ENCODE measurements around the gene SORL1. TPM values are rescaled to one million over a fixed set of nuclear protein-coding genes. Genes with fewer than 3 reads are reported as not detected.

SORL1 gene
- total RNA-seq, 4 donors from 2014 or later, result 3.0 to 12.3 (median 8.1) TPM

DNA sequence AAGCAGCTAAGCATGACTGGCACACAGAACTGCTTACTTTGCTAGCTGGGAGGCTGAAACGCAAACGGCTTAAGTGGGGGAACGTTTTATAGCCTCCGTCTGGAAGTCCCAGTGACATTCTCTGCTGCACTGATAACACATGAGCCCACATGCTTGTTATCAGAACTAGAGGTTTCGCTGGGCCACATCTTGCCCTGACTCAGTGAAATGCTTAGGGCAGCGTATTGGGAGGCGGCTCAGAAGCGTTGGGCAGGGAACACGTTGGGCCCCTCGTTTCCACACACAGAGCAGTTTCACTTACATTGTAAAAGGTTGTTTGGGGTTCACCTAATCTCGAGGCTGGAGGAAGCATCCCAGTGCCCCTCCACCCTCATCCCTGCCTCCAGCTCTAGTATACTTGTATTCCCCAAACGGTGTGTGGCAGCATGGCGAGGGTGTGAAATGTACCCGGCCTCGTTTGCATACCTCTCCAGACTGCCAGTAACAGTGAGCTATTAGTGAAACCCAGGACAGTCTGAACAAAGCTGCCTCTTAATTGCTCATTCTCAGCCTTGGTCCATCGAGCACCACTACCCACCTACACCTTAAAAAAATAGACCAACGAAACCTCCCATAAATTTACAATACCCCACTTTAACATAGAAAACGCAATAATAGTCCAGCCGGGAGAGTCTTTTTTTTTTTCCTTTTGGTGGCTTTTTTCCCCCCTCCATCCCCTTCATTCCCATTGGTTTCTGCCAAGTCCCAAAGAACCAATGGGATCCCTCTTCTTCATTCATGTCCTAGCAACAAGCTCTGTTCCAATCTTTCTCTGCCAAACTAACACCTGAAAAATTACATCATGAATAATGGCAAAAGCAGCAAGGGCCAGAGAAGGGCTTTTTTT is 219.4 kb downstream of the SORL1 start:
- intact Hi-C loops (cut with DNase I), result no loop called here
- Histone ChIP-seq H3K27me3 (no peaks in the 10 kb centered on the region), H3K4me1 (peaks cover 16 to 48% (median 44%) of the 10 kb centered on the region in 4 donors), H3K36me3 (no peaks in the 10 kb centered on the region), H3K4me3 (peak overlapping the region; percentile 23 to 33 (median 27)), H3K27ac (replicated peaks in 1 of 4) (peak overlapping the region; percentile 78 to 88 (median 82)), H3K9me3 (no peaks in the 10 kb centered on the region)
- TF ChIP-seq EP300 (IDR thresholded peaks at IDR 0.05), result no peak
- TF ChIP-seq POLR2AphosphoS5 (IDR thresholded peaks at IDR 0.05), result peak in 1 of 2 donors; percentile 35
- WGBS, result 40% methylated on average over 14 of the region's 19 CpGs
- peak; percentile 90 for DNase-seq (ENCODE audit: extremely low spot score)

DNA sequence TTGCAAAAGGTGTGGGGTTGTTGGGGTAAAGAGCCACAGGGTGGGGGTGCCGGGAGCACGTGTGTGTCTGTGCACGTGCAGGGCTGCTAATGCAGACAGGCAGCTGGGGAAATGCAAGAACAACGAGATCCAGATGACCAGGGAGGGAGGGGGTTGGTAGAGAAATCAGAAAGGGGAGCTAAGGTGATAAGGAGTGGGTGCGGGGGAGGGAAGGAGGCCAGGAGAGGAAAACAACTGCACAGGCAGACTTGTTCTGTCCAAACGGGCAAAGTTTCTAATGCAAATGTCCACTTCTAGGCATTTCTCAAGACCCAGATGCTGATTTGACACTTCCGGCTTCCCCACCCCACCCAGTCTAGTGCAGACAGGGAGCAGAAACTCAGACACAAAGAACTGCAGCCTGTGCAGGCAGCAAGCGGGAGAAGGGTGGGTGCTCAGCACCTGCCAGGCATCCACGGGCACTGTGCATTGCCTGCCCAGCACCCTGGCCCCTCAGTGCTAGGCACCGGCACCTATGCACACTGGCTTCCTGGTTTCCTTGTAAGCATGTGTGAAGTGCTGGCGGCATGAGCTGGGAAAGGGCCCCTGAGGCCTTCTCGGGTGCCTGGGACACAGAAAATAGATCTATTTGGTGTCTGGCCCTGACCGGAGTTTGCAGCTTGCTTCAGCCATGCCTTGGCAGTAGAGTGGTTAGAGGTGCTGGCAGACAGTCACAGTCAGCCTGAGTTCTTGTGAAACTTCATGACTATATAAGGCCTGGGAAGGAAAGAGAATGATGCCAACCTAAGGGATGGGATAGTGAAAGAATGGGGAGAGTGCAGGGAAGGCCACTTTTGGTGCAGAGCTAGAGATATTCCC is 220.7 kb downstream of the SORL1 start:
- peak; percentile 42 to 59 for TF ChIP-seq POLR2AphosphoS5 (IDR thresholded peaks at IDR 0.05)
- no peak for TF ChIP-seq POLR2A (IDR thresholded peaks at IDR 0.05; ENCODE audit: low read depth)
- no peak for TF ChIP-seq EP300 (IDR thresholded peaks at IDR 0.05)
- TF ChIP-seq, protein P1, sequence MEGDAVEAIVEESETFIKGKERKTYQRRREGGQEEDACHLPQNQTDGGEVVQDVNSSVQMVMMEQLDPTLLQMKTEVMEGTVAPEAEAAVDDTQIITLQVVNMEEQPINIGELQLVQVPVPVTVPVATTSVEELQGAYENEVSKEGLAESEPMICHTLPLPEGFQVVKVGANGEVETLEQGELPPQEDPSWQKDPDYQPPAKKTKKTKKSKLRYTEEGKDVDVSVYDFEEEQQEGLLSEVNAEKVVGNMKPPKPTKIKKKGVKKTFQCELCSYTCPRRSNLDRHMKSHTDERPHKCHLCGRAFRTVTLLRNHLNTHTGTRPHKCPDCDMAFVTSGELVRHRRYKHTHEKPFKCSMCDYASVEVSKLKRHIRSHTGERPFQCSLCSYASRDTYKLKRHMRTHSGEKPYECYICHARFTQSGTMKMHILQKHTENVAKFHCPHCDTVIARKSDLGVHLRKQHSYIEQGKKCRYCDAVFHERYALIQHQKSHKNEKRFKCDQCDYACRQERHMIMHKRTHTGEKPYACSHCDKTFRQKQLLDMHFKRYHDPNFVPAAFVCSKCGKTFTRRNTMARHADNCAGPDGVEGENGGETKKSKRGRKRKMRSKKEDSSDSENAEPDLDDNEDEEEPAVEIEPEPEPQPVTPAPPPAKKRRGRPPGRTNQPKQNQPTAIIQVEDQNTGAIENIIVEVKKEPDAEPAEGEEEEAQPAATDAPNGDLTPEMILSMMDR (IDR thresholded peaks at IDR 0.05), result no peak
- Histone ChIP-seq H3K4me1 (peaks cover 16 to 48% (median 44%) of the 10 kb centered on the region in 4 donors), H3K36me3 (no peaks in the 10 kb centered on the region), H3K9me3 (no peaks in the 10 kb centered on the region), H3K27ac (replicated peaks in 1 of 4) (peak overlapping the region; percentile 78 to 88 (median 82)), H3K27me3 (no peaks in the 10 kb centered on the region), H3K4me3 (no peak overlapping the region)
- peak; percentile 92 for DNase-seq (ENCODE audit: extremely low spot score)
- intact Hi-C loops (cut with DNase I), result no loop called here
- 33% methylated on average over 9 of the region's 13 CpGs for WGBS

DNA sequence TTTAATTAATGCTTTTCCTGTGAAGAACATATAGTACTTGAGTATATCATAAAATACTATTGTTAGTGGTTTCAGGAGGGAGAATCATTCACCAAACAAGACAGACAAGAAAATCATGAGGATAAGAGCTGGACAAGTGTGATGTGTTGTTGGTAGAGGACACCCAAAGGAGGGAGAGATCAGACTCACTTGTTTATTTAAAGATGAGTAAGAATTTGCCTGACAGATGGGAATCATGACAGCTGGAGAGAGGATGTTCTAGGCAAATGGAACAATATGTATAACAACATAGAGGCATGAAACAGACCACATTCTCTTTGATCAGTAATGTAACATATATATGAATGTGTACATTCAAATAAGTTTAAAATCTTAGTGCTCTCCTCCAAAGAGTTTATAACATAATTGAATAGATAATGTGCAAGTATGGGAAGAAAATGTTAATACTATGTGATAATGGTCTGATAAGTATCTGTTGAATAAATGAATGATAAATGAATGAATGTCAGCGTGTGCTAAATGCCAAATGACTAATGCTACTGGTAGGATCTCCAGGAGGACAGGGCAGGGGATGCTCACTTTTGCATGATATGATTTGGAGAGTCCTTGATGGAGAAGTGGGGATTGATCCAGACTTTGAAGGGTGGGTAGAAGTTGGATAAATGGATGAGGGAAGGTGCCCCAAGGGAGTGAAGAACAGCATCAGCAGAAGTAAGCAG is 229.6 kb downstream of the SORL1 start:
- no peaks in the 10 kb centered on the region for H3K9me3 ChIP-seq
- H3K27me3 ChIP-seq, result no peaks in the 10 kb centered on the region
- no peak overlapping the region for H3K27ac ChIP-seq (replicated peaks in 1 of 4)
- WGBS, result 80% methylated on average over 1 of the region's 1 CpG
- intact Hi-C loops (cut with DNase I), result no loop called here
- TF ChIP-seq, protein P1 (IDR thresholded peaks at IDR 0.05), result no peak
- TF ChIP-seq POLR2AphosphoS5 (IDR thresholded peaks at IDR 0.05) (no peak), EP300 (IDR thresholded peaks at IDR 0.05) (no peak), POLR2A (IDR thresholded peaks at IDR 0.05; ENCODE audit: low read depth) (no peak)
- no peak overlapping the region for H3K4me3 ChIP-seq
- H3K4me1 ChIP-seq, result peaks cover 0 to 19% (median 5%) of the 10 kb centered on the region in 4 donors
- H3K36me3 ChIP-seq, result no peaks in the 10 kb centered on the region
- peak; percentile 37 for DNase-seq (ENCODE audit: extremely low spot score)

Other genes with a start within 250 kb of the SORL1 start
- 10 to 100 TPM; 18.5 to 23.7 (median 20.6) TPM for gene SC5D, start 159.5 kb upstream of the SORL1 start, total RNA-seq